Activated naive CD4-positive, alpha-beta T cell treated with anti-CD3 and anti-CD28 coated beads, Interleukin-2, amount 50 U/mL, for 72 hours (primary cell): ENCODE results near the gene CSAD. TPM values are rescaled to one million over a fixed set of nuclear protein-coding genes. Genes with fewer than 3 reads are reported as not detected.
"Not testable (repeated sequence)": the region's sequence is repeated elsewhere in the genome, so short reads cannot be mapped to it uniquely, and the experiment has no call there.

Experiments
- ATAC-seq, 2 donors: fragments of 150-1000 bp; cut with Tn5 transposase; 2 replicates each; pipeline ENCODE4 v1.10.0; 2021; ENCODE audit warnings: mild to moderate bottlenecking in 2 of 2, moderate library complexity in 2 of 2
- DNase-seq, 2 donors: peaks; one replicate each; pipeline ENCODE4 v3.0.0; 2021 to 2022; ENCODE audit warnings: low spot score in 2 of 2
- H3K27ac Mint-ChIP-seq, 2 donors: one replicate each; pipeline ENCODE4 v1.8.0; 2022; ENCODE audit warnings: mild to moderate bottlenecking in 2 of 2, mixed read lengths in 2 of 2
- H3K36me3 Mint-ChIP-seq, 2 donors: one replicate each; pipeline ENCODE4 v1.8.0; 2022; ENCODE audit warnings: mixed read lengths in 2 of 2
- H3K9me3 Mint-ChIP-seq, 2 donors: one replicate each; pipeline ENCODE4 v1.8.0; 2022; ENCODE audit warnings: mixed read lengths in 2 of 2
- total RNA-seq, 2 donors: library from RNA; stranded (reverse); gene quantifications; one replicate each; pipeline ENCODE4 v1.2.3, GENCODE V29; 2022

Gene CSAD
- total RNA-seq, 2 donors from 2014 or later: 24.4 to 55.8 TPM

GRCh38 chr12:53193985-53194716 is 13.4 kb upstream of the CSAD start:
- ATAC-seq: no peak
- H3K27ac Mint-ChIP-seq: peak overlapping the region; percentile 47 to 80
- H3K9me3 Mint-ChIP-seq: no peaks in the 10 kb centered on the region
- no peak for DNase-seq
- H3K36me3 Mint-ChIP-seq: no peaks in the 10 kb centered on the region

GRCh38 chr12:53193040-53193439 is 12.3 kb upstream of the CSAD start:
- ATAC-seq (no peak), DNase-seq (no peak)
- H3K27ac Mint-ChIP-seq: peak overlapping the region in 1 of 2 donors; percentile 44
- H3K9me3 Mint-ChIP-seq: no peaks in the 10 kb centered on the region
- H3K36me3 Mint-ChIP-seq: no peaks in the 10 kb centered on the region

GRCh38 chr12:53192531-53193021 is 11.9 kb upstream of the CSAD start:
- DNase-seq (no peak), ATAC-seq (no peak)
- no peaks in the 10 kb centered on the region for H3K9me3 Mint-ChIP-seq
- H3K36me3 Mint-ChIP-seq: peaks cover 0 to 2% of the 10 kb centered on the region in 2 donors
- peak overlapping the region; percentile 38 to 77 for H3K27ac Mint-ChIP-seq

GRCh38 chr12:53191885-53192530 is 11.3 kb upstream of the CSAD start:
- DNase-seq (no peak), ATAC-seq (no peak)
- Mint-ChIP-seq H3K9me3 (no peaks in the 10 kb centered on the region), H3K27ac (peak overlapping the region; percentile 38 to 77), H3K36me3 (peaks cover 0 to 7% of the 10 kb centered on the region in 2 donors)

- DNase-seq (no peak), ATAC-seq (no peak)
- Mint-ChIP-seq H3K27ac (peak overlapping the region in 1 of 2 donors; percentile 38), H3K9me3 (no peaks in the 10 kb centered on the region), H3K36me3 (peaks cover 0 to 7% of the 10 kb centered on the region in 2 donors)
These were observed 10.6 kb upstream of the CSAD start for GRCh38 chr12:53191096-53191884.

GRCh38 chr12:53190108-53190729 is 9.5 kb upstream of the CSAD start:
- ATAC-seq (peak; percentile 78 to 88), DNase-seq (peak in 1 of 2 donors; percentile 48)
- no peaks in the 10 kb centered on the region for H3K9me3 Mint-ChIP-seq
- peak overlapping the region; percentile 33 to 51 for H3K27ac Mint-ChIP-seq
- peaks cover 6 to 7% of the 10 kb centered on the region in 2 donors for H3K36me3 Mint-ChIP-seq

- DNase-seq (no peak), ATAC-seq (no peak)
- Mint-ChIP-seq H3K36me3 (peaks cover 15 to 19% of the 10 kb centered on the region in 2 donors), H3K27ac (peak overlapping the region in 1 of 2 donors; percentile 87), H3K9me3 (no peaks in the 10 kb centered on the region)
These were observed 6.6 kb upstream of the CSAD start for GRCh38 chr12:53187145-53187899.

GRCh38 chr12:53186745-53187144 is 6.0 kb upstream of the CSAD start:
- no peaks in the 10 kb centered on the region for H3K9me3 Mint-ChIP-seq
- no peak for ATAC-seq
- no peak overlapping the region for H3K27ac Mint-ChIP-seq
- peaks cover 21 to 25% of the 10 kb centered on the region in 2 donors for H3K36me3 Mint-ChIP-seq
- no peak for DNase-seq

- peak overlapping the region in 1 of 2 donors; percentile 1 for H3K27ac Mint-ChIP-seq
- ATAC-seq (no peak), DNase-seq (no peak)
- no peaks in the 10 kb centered on the region for H3K9me3 Mint-ChIP-seq
- H3K36me3 Mint-ChIP-seq: peaks cover 29 to 32% of the 10 kb centered on the region in 2 donors
These were observed 4.9 kb upstream of the CSAD start for GRCh38 chr12:53185582-53186153.

GRCh38 chr12:53184828-53185227 is 4.1 kb upstream of the CSAD start:
- ATAC-seq (no peak), DNase-seq (no peak)
- H3K36me3 Mint-ChIP-seq: peaks cover 32 to 33% of the 10 kb centered on the region in 2 donors
- no peaks in the 10 kb centered on the region for H3K9me3 Mint-ChIP-seq
- H3K27ac Mint-ChIP-seq: peak overlapping the region; percentile 54 to 77

GRCh38 chr12:53182903-53183302 is 2.2 kb upstream of the CSAD start:
- no peak for DNase-seq
- Mint-ChIP-seq H3K36me3 (peaks cover 32 to 36% of the 10 kb centered on the region in 2 donors), H3K27ac (no peak overlapping the region), H3K9me3 (no peaks in the 10 kb centered on the region)
- no peak for ATAC-seq

- Mint-ChIP-seq H3K27ac (peak overlapping the region; percentile 51 to 87), H3K9me3 (no peaks in the 10 kb centered on the region), H3K36me3 (peaks cover 24 to 36% of the 10 kb centered on the region in 2 donors)
- no peak for ATAC-seq
- no peak for DNase-seq
These were observed 1.2 kb upstream of the CSAD start for GRCh38 chr12:53181935-53182334.

- Mint-ChIP-seq H3K36me3 (peaks cover 24 to 35% of the 10 kb centered on the region in 2 donors), H3K27ac (peak overlapping the region; percentile 51 to 87), H3K9me3 (no peaks in the 10 kb centered on the region)
- ATAC-seq (peak; percentile 58 to 72), DNase-seq (peak in 1 of 2 donors; percentile 81)
These were observed 363 bp upstream of the CSAD start for GRCh38 chr12:53180931-53181645.

- H3K9me3 Mint-ChIP-seq: no peaks in the 10 kb centered on the region
- ATAC-seq (peak; percentile 4 to 28), DNase-seq (no peak)
- peaks cover 22 to 28% of the 10 kb centered on the region in 2 donors for H3K36me3 Mint-ChIP-seq
- H3K27ac Mint-ChIP-seq: peak overlapping the region; percentile 87 to 96
These were observed 972 bp downstream of the CSAD start for GRCh38 chr12:53179687-53180219.

- DNase-seq, ATAC-seq, H3K9me3 Mint-ChIP-seq: not testable (repeated sequence)
- H3K27ac Mint-ChIP-seq: peak overlapping the region in 1 of 2 donors; percentile 87
- H3K36me3 Mint-ChIP-seq: peaks cover 18 to 27% of the 10 kb centered on the region in 2 donors
These were observed 1.9 kb downstream of the CSAD start for GRCh38 chr12:53178803-53179202.
